NB4 (cell line): ENCODE data around the gene SMARCAL1.

Experiments
- DNase-seq: peaks from one replicate; pipeline ENCODE4 v3.0.0; 2010; ENCODE audit warnings: low read depth
- H3K4me3 ChIP-seq: one replicate; pipeline ENCODE4 v1.5.1; 2011; ENCODE audit warnings: mild to moderate bottlenecking, low read depth, low read length, moderate library complexity
- MYC ChIP-seq: IDR thresholded peaks from 2 replicates; pipeline ENCODE4 v1.6.1; 2011; ENCODE audit warnings: low read depth, low read length
- POLR2A ChIP-seq: IDR thresholded peaks from 2 replicates; pipeline ENCODE4 v1.6.1; 2011; ENCODE audit warnings: mild to moderate bottlenecking; ENCODE audit not compliant: insufficient read length; ENCODE audit errors: extremely low read depth
- TF ChIP-seq, protein P1 (sequence below): IDR thresholded peaks from one replicate; pipeline ENCODE4 v1.5.1; 2012; ENCODE audit warnings: low read depth, low read length
- TF ChIP-seq, protein P2 (sequence below): IDR thresholded peaks from 2 replicates; pipeline ENCODE4 v1.6.1; 2011; ENCODE audit warnings: low read depth, low read length

Gene SMARCAL1

DNA sequence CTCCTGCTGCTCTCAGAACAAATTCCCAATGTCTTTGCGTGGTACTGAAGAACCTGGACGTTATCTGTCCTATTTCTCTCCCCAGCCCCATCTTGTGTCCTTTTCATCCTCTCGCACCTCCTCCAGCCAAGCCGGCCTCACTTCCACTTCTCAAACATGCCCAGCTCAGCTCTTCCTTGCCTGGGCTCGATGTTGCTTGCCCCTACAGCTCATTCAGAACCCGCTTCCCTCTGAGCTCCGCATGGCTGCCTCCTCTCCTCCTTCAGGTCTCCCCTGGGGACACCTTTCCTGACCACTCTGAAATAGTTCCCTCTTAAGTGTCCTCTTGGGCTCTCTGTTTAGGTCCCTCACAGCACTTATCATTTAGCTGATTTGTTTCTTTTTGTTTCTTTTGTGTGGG lies 6.7 kb upstream of the SMARCAL1 start:
- no peak overlapping the region for H3K4me3 ChIP-seq
- no peak for DNase-seq
- no peak for TF ChIP-seq MYC
- TF ChIP-seq, protein P1, sequence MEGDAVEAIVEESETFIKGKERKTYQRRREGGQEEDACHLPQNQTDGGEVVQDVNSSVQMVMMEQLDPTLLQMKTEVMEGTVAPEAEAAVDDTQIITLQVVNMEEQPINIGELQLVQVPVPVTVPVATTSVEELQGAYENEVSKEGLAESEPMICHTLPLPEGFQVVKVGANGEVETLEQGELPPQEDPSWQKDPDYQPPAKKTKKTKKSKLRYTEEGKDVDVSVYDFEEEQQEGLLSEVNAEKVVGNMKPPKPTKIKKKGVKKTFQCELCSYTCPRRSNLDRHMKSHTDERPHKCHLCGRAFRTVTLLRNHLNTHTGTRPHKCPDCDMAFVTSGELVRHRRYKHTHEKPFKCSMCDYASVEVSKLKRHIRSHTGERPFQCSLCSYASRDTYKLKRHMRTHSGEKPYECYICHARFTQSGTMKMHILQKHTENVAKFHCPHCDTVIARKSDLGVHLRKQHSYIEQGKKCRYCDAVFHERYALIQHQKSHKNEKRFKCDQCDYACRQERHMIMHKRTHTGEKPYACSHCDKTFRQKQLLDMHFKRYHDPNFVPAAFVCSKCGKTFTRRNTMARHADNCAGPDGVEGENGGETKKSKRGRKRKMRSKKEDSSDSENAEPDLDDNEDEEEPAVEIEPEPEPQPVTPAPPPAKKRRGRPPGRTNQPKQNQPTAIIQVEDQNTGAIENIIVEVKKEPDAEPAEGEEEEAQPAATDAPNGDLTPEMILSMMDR = no peak
- TF ChIP-seq POLR2A = no peak

DNA sequence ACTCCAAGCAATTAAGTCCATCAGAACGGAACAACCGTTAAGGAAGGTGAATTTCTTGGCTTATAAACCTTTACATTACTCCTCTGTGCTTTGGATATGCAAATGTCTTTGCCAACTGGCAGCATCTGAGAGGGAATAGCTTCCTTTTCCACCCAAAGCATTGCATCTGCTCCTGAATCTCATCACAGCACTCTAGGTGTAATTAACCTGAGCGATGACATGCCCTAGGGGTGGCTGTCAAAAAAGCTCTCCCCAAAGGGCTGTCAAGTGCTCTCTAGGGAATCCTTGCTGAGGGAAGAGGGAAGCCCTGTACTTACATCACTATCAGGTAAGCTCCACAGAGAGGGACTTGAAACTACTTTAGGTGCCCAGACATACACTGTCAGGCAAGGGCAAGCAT lies 5.5 kb upstream of the SMARCAL1 start:
- no peak for DNase-seq

DNA sequence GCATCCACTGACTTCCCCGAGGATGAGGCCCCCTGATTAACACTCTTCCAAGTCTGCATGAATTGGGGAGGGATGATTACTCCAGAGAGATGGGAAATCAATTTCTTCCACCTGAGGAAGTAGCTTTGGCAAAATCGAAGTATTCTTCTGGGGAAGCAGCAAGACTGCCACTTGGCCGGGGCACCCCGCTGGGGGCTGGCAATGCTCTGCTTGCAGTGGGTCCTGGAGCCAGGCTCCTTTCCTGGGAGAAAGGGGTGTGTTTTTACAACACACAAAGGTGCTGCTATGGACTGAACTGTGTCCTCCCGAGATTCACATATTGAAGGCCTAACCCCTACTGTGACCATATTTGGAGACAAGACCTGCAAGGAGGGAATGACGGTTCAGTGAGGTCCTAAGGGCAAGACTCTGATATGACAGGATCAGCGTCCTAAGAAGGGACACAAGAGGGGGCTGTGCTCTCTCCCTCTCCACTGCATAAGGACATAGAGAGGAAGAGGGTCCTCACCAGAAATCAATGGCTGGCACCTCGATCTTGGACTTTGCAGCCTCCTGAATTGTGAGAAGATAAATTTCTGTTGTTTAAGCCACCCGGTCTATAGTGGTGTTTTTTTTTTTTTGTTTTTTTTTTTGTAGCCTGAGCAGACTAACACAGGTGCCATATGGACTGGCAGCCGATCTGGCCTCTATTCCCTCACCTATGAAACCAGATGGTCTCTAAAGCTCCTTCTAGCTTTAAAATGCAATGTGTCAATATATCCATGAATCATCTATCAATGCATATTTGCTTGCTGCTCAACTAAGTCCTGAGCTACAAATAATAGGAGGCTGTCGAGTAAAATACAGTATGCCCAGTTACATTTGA lies 3.6 kb upstream of the SMARCAL1 start:
- TF ChIP-seq POLR2A (no peak), MYC (no peak)
- TF ChIP-seq, protein P1 = peak; percentile 37
- H3K4me3 ChIP-seq = no peak overlapping the region
- DNase-seq = peak; percentile 47

More for the DNA sequence above, 5.5 kb upstream of the SMARCAL1 start:
- no peak for TF ChIP-seq POLR2A
- TF ChIP-seq, protein P2, sequence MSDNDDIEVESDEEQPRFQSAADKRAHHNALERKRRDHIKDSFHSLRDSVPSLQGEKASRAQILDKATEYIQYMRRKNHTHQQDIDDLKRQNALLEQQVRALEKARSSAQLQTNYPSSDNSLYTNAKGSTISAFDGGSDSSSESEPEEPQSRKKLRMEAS = no peak
- TF ChIP-seq, protein P1 = no peak
- no peak for TF ChIP-seq MYC
- H3K4me3 ChIP-seq = no peak overlapping the region

DNA sequence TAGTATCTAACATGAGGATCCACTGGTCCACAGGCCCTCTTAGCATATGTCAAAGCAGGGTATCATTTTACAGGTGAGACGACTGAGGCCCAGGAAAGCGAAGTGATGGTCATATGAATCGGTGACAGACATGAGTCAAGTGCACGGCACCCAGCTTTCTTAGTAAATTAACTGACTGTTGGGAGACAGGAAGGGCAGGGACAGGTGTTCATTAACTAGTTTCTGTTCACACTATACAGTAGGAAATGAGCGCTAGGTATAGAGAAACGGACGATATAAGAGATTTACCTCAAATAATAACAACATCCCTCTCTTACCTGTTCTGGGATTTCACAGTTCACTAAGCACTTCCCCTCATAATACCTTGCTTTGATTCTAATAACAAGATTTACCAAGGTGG lies 1.7 kb upstream of the SMARCAL1 start:
- no peak for DNase-seq
- TF ChIP-seq, protein P2 = no peak
- TF ChIP-seq, protein P1 = no peak
- TF ChIP-seq POLR2A (no peak), MYC (no peak)
- H3K4me3 ChIP-seq = no peak overlapping the region

DNA sequence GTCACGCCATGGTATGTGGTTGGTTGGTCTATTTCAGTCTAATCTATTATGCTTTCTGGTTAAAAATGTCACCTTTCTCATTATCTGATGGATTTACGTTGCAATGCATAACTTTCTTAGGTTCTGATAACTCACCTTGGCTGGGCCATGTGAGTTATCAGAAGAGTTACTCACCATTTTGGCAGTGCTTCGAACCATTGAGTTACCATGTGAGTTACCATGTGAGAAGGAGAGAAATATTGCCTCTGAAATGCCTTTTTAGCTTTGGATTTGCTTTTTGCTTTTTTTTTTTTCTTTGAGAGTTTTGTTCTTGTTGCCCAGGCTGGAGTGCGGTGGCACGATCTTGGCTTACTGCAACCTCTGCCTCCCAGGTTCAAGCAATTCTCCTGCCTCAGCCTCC lies 1.6 kb downstream of the SMARCAL1 start:
- DNase-seq = no peak
- TF ChIP-seq MYC = no peak
- TF ChIP-seq POLR2A = no peak
- TF ChIP-seq, protein P1 = no peak
- TF ChIP-seq, protein P2 = no peak
- H3K4me3 ChIP-seq = no peak overlapping the region

DNA sequence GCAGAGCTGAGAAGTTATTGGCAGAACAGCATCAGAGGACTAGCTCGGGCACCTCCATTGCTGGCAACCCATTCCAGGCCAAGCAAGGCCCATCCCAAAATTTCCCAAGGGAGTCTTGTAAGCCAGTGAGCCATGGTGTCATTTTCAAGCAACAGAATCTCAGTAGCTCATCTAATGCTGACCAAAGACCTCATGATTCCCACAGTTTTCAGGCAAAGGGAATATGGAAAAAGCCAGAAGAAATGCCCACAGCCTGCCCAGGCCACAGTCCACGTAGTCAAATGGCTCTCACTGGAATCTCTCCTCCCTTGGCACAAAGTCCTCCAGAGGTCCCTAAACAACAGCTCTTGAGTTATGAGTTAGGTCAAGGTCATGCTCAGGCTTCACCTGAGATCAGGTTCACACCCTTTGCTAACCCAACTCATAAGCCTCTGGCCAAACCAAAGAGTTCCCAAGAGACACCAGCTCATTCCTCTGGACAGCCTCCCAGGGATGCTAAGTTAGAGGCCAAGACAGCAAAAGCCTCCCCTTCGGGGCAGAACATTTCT lies 2.6 kb downstream of the SMARCAL1 start:
- no peak overlapping the region for H3K4me3 ChIP-seq
- no peak for TF ChIP-seq MYC
- TF ChIP-seq, protein P1 = no peak
- TF ChIP-seq, protein P2 = no peak
- no peak for TF ChIP-seq POLR2A
- no peak for DNase-seq
